ENCODE measurements around the gene KCNQ5. TPM values are rescaled to one million over a fixed set of nuclear protein-coding genes. Genes with fewer than 3 reads are reported as not detected.

Gene KCNQ5
- total RNA-seq, 4 donors from 2014 or later: 0.52 to 0.97 (median 0.59) TPM

DNA sequence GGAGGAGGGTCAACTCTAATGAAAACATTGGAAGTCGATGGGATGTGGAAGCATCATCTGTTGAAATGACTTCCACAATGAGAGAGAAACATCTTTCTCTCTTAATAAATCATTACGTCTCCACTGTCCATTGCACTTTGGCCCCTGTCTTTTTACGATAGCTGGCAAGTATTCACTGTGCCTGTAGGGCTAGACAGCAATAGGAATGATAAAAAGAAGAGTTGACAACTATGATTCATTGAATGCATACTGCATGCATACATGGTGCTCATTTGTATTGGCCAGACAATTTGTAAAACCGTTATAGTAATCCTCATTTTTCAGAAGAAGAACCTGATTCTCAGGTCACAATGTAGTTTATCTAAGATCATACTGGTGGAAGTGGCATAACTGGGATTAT lies 220.3 kb downstream of the KCNQ5 start:
- TF ChIP-seq, protein P1, sequence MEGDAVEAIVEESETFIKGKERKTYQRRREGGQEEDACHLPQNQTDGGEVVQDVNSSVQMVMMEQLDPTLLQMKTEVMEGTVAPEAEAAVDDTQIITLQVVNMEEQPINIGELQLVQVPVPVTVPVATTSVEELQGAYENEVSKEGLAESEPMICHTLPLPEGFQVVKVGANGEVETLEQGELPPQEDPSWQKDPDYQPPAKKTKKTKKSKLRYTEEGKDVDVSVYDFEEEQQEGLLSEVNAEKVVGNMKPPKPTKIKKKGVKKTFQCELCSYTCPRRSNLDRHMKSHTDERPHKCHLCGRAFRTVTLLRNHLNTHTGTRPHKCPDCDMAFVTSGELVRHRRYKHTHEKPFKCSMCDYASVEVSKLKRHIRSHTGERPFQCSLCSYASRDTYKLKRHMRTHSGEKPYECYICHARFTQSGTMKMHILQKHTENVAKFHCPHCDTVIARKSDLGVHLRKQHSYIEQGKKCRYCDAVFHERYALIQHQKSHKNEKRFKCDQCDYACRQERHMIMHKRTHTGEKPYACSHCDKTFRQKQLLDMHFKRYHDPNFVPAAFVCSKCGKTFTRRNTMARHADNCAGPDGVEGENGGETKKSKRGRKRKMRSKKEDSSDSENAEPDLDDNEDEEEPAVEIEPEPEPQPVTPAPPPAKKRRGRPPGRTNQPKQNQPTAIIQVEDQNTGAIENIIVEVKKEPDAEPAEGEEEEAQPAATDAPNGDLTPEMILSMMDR (IDR thresholded peaks at IDR 0.05): no peak
- no peak for TF ChIP-seq POLR2A (IDR thresholded peaks at IDR 0.05)
- intact Hi-C loops (cut with DNase I; ENCODE audit: low total_unique reads): no loop called here
- 57 to 61% methylated on average over 4 of the region's 4 CpGs for WGBS, 2 donors
- no peak overlapping the region for H3K4me3 ChIP-seq (ENCODE audit: low read depth, poor library complexity, severe bottlenecking)
- no peak for DNase-seq (ENCODE audit: low spot score in 2 of 2)

DNA sequence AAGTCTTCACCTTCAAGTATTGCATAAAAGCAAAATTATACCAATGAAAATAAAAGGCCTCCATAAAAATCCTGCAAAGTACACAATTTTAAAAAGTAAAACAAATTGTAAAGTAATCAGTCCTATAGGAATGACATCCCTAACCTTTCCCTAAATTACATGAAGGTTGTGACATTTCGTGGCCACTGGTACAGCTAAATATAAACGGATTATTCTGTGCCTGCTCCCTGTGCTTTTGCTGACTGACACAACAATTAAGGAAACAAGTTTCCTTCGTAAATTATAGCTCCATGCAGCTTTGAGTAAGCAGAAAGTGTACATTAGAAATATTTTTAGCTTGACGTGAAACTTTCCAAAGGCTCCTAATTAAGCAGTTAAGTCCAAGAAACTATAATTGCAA lies 222.8 kb downstream of the KCNQ5 start:
- TF ChIP-seq POLR2A (IDR thresholded peaks at IDR 0.05): no peak
- TF ChIP-seq, protein P1 (IDR thresholded peaks at IDR 0.05): no peak

DNA sequence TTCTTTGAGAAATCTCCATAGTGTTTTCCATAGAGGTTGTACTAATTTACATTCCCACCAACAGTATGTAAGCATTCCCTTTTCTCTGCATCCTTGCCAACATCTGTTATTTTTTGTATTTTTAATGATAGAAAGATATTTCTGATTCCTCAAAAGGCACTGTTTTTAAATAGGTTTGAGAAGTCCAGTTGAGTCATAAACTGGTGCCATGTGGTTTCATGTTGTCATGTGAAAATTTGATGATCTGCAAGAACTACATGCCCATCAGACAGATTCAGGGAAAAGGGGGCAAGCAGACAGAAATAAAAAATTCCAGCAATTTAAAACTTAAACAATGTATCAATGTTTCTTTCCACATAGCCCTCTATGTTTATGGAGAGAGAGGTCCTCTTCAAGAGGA lies 227.5 kb downstream of the KCNQ5 start:
- intact Hi-C loops (cut with DNase I; ENCODE audit: low total_unique reads): no loop called here
- no peak overlapping the region for H3K4me3 ChIP-seq (ENCODE audit: low read depth, poor library complexity, severe bottlenecking)
- DNase-seq (ENCODE audit: low spot score in 2 of 2): no peak
- TF ChIP-seq, protein P1 (IDR thresholded peaks at IDR 0.05): no peak
- no peak for TF ChIP-seq POLR2A (IDR thresholded peaks at IDR 0.05)

More for the DNA sequence above, 222.8 kb downstream of the KCNQ5 start:
- no peak overlapping the region for H3K4me3 ChIP-seq (ENCODE audit: low read depth, poor library complexity, severe bottlenecking)
- WGBS, 2 donors: 56 to 58% methylated on average over 4 of the region's 4 CpGs
- DNase-seq (ENCODE audit: low spot score in 2 of 2): no peak
- intact Hi-C loops (cut with DNase I; ENCODE audit: low total_unique reads): no loop called here

DNA sequence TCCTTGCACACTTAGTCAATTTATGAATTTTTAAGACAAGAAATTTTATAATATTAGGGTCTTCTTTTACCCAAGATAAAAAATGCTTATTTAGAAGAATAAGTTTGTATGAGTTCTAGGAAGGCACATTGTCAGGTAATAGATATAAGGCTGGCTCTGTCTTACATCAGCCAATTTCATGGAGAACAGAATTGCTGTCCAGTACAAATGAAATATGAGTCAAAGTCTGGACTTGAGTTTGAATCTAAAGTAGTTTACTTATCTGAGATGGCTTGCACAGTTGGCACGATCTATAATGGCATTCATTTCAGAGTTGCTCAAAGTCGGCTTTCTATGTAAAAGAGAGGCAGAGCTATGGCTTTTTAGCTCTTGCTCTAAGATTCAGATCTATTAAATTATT lies 228.2 kb downstream of the KCNQ5 start:
- 80 to 81% methylated on average over 2 of the region's 2 CpGs for WGBS, 2 donors
- no peak for DNase-seq (ENCODE audit: low spot score in 2 of 2)
- H3K4me3 ChIP-seq (ENCODE audit: low read depth, poor library complexity, severe bottlenecking): no peak overlapping the region
- TF ChIP-seq, protein P1 (IDR thresholded peaks at IDR 0.05): no peak
- no peak for TF ChIP-seq POLR2A (IDR thresholded peaks at IDR 0.05)
- intact Hi-C loops (cut with DNase I; ENCODE audit: low total_unique reads): no loop called here

DNA sequence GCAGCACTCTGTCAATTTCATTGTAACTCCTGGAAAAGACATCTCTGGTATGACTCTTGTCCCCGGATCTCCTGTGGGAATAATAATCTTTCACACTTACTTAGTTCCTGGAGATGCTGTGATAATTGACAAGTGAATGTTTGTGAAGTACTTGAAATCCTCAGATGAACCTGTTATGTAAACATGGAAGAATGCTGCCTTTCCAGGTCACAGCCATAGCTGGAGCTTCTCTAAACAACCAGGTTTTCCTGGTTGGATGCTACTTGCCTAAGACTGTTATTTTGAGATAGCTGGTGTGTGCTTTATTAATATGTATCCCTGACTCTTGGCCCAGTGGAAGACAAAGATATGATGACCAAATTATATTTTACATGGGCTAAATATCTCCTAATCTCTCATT lies 228.6 kb downstream of the KCNQ5 start:
- 45 to 56% methylated on average over 1 of the region's 1 CpG for WGBS, 2 donors
- intact Hi-C loops (cut with DNase I; ENCODE audit: low total_unique reads): no loop called here
- no peak overlapping the region for H3K4me3 ChIP-seq (ENCODE audit: low read depth, poor library complexity, severe bottlenecking)
- TF ChIP-seq, protein P1 (IDR thresholded peaks at IDR 0.05): no peak
- TF ChIP-seq POLR2A (IDR thresholded peaks at IDR 0.05): no peak
- DNase-seq (ENCODE audit: low spot score in 2 of 2): no peak

DNA sequence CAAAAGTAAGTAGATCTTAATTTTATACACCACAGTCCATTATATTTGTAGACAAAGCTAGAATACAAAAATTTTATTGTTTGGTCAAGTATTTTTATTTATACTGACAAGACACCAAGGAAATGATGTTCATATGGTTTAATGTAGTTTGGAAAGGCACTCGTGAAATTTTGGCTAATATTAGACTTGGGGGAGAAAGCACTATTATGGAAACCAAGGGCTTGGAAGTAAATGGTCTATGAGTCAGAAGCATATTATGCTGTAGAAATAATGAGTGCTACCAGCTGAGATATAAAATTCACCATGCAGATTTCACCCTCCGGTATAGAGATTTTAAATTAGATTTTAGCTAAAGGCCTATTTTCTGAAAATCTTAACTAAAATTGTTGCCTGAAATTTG lies 233.6 kb downstream of the KCNQ5 start:
- H3K4me3 ChIP-seq (ENCODE audit: low read depth, poor library complexity, severe bottlenecking): no peak overlapping the region
- 69 to 74% methylated on average over 2 of the region's 2 CpGs for WGBS, 2 donors

More for the DNA sequence above, 233.6 kb downstream of the KCNQ5 start:
- intact Hi-C loops (cut with DNase I; ENCODE audit: low total_unique reads): no loop called here
- DNase-seq (ENCODE audit: low spot score in 2 of 2): no peak
- TF ChIP-seq POLR2A (IDR thresholded peaks at IDR 0.05): no peak
- TF ChIP-seq, protein P1 (IDR thresholded peaks at IDR 0.05): no peak
